Measurements from ENCODE around the gene MYLK4.
A peak's percentile ranks its signal among the peaks of the same experiment; 100 is the strongest.
"Not testable (repeated sequence)": the region's sequence is repeated elsewhere in the genome, so short reads cannot be mapped to it uniquely, and the experiment has no call there.

MYLK4 gene

GRCh38 chr6:2766767-2767656 is 16.3 kb upstream of the MYLK4 start:
- Mint-ChIP-seq H3K27ac (peak overlapping the region; percentile 82), H3K9me3 (no peaks in the 10 kb centered on the region), H3K36me3 (peaks cover 57% of the 10 kb centered on the region), H3K4me3 (peak overlapping the region; percentile 85), H3K4me1 (peaks cover 43% of the 10 kb centered on the region)
- DNase-seq (ENCODE audit: low spot score in 2 of 2) (no peak), ATAC-seq (no peak)

GRCh38 chr6:2765896-2766766 is 15.4 kb upstream of the MYLK4 start:
- DNase-seq (ENCODE audit: low spot score in 2 of 2): peak; percentile 40 to 75
- H3K4me3 Mint-ChIP-seq: peak overlapping the region; percentile 85

GRCh38 chr6:2765166-2765895 is 14.6 kb upstream of the MYLK4 start, which contains the start of gene WRNIP1:
Gene WRNIP1 (plus strand): TSS chr6:2765393. CDS start chr6:2765623, 230 bp downstream.
- DNase-seq (ENCODE audit: low spot score in 2 of 2): peak; percentile 90 to 96
- ATAC-seq: peak; percentile 95
- H3K27ac Mint-ChIP-seq: peak within 1 kb of the TSS; percentile 96
- H3K4me1 Mint-ChIP-seq: peaks cover 44% of the 10 kb centered on the region
- peak within 1 kb of the TSS; percentile 85 for H3K4me3 Mint-ChIP-seq
- no peaks in the 10 kb centered on the region for H3K9me3 Mint-ChIP-seq
- H3K36me3 Mint-ChIP-seq: peaks cover 40% of the 10 kb centered on the region

More at GRCh38 chr6:2765896-2766766, 15.4 kb upstream of the MYLK4 start:
- Mint-ChIP-seq H3K9me3 (no peaks in the 10 kb centered on the region), H3K36me3 (peaks cover 48% of the 10 kb centered on the region), H3K4me1 (peaks cover 43% of the 10 kb centered on the region), H3K27ac (peak overlapping the region; percentile 82)
- no peak for ATAC-seq

- peak; percentile 80 for ATAC-seq
- peak overlapping the region; percentile 96 for H3K27ac Mint-ChIP-seq
- peaks cover 38% of the 10 kb centered on the region for H3K4me1 Mint-ChIP-seq
- peak overlapping the region; percentile 85 for H3K4me3 Mint-ChIP-seq
- peak in 1 of 2 donors; percentile 26 for DNase-seq (ENCODE audit: low spot score in 2 of 2)
- H3K9me3 Mint-ChIP-seq: no peaks in the 10 kb centered on the region
- H3K36me3 Mint-ChIP-seq: peaks cover 34% of the 10 kb centered on the region
Observed at GRCh38 chr6:2764610-2765165, 14.0 kb upstream of the MYLK4 start.

DNA sequence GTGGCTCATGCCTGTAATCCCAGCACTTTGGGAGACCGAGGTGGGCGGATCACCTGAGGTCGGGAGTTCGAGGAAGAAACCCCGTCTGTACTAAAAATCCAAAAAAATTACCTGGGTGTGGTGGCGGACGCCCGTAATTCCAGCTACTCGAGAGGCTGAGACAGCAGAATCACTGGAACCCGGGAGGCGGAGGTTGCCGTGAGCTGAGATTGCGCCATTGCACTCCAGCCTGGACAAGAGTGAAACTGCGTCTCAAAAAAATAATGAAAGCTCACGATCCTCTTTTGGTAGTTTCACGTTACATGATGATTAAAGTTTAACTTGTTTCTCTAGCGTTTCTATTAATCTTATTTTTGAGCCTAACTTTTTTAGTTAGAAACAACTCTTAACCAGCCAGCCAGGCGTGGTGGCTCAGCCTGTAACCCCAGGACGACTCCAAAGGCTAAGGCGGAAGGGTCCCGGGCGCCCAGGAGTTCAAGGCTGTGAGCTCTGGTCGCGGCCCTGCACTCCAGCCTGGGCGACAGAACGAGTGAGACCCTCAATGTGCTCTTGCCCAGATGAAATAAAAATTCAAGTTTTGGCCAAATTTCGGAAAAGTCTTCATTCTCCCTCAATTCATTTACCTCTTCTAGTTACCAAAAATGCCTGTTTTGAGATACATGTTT is 13.3 kb upstream of the MYLK4 start:
- no peak for DNase-seq (ENCODE audit: low spot score in 2 of 2)
- peaks cover 27% of the 10 kb centered on the region for H3K36me3 Mint-ChIP-seq
- H3K4me3 Mint-ChIP-seq: peak overlapping the region; percentile 85
- peak overlapping the region; percentile 96 for H3K27ac Mint-ChIP-seq
- H3K4me1 Mint-ChIP-seq: peaks cover 36% of the 10 kb centered on the region
- no peak for ATAC-seq
- no peaks in the 10 kb centered on the region for H3K9me3 Mint-ChIP-seq

GRCh38 chr6:2763345-2763841 is 12.7 kb upstream of the MYLK4 start:
- no peak for DNase-seq (ENCODE audit: low spot score in 2 of 2)
- ATAC-seq: no peak
- peaks cover 21% of the 10 kb centered on the region for H3K36me3 Mint-ChIP-seq
- peak overlapping the region; percentile 85 for H3K4me3 Mint-ChIP-seq
- no peaks in the 10 kb centered on the region for H3K9me3 Mint-ChIP-seq
- H3K27ac Mint-ChIP-seq: peak overlapping the region; percentile 96
- peaks cover 31% of the 10 kb centered on the region for H3K4me1 Mint-ChIP-seq

GRCh38 chr6:2762868-2763267 is 12.1 kb upstream of the MYLK4 start:
- H3K27ac Mint-ChIP-seq; H3K9me3 Mint-ChIP-seq; ATAC-seq; H3K4me3 Mint-ChIP-seq; DNase-seq (ENCODE audit: low spot score in 2 of 2): not testable (repeated sequence)
- peaks cover 26% of the 10 kb centered on the region for H3K4me1 Mint-ChIP-seq
- peaks cover 15% of the 10 kb centered on the region for H3K36me3 Mint-ChIP-seq

GRCh38 chr6:2760882-2761842 is 10.4 kb upstream of the MYLK4 start:
- Mint-ChIP-seq H3K27ac (peak overlapping the region; percentile 41), H3K36me3 (peaks cover 13% of the 10 kb centered on the region), H3K4me3 (peak overlapping the region; percentile 56), H3K4me1 (peaks cover 14% of the 10 kb centered on the region), H3K9me3 (no peaks in the 10 kb centered on the region)
- DNase-seq (ENCODE audit: low spot score in 2 of 2) (no peak), ATAC-seq (peak; percentile 31)

DNA sequence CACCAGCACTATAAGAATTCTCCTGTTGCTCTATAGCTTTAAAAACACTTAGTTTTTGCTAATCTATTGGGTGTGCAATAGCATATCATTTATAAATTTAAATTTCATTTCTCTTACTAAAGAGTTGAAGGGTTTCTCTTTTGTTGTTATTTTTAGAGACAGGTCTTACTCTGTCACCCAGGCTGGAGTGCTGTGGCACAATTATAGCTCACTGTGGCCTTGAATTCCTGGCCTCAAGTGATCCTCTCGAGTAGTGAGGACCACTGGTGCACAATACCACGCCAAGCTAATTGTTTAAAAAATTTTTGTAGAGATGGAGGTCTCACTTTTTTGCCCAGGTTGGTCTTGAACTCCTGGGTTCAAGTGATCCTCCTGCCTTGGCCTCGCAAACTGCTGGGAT is 8.3 kb upstream of the MYLK4 start:
- peaks cover 5% of the 10 kb centered on the region for H3K4me1 Mint-ChIP-seq
- no peak overlapping the region for H3K4me3 Mint-ChIP-seq
- no peak for ATAC-seq
- no peak for DNase-seq (ENCODE audit: low spot score in 2 of 2)
- no peaks in the 10 kb centered on the region for H3K36me3 Mint-ChIP-seq
- no peaks in the 10 kb centered on the region for H3K9me3 Mint-ChIP-seq
- no peak overlapping the region for H3K27ac Mint-ChIP-seq

GRCh38 chr6:2756687-2757224 is 6.0 kb upstream of the MYLK4 start:
- DNase-seq (ENCODE audit: low spot score in 2 of 2) (no peak), ATAC-seq (no peak)
- no peak overlapping the region for H3K4me3 Mint-ChIP-seq
- peaks cover 5% of the 10 kb centered on the region for H3K4me1 Mint-ChIP-seq
- H3K27ac Mint-ChIP-seq: no peak overlapping the region
- H3K9me3 Mint-ChIP-seq: no peaks in the 10 kb centered on the region
- no peaks in the 10 kb centered on the region for H3K36me3 Mint-ChIP-seq

DNA sequence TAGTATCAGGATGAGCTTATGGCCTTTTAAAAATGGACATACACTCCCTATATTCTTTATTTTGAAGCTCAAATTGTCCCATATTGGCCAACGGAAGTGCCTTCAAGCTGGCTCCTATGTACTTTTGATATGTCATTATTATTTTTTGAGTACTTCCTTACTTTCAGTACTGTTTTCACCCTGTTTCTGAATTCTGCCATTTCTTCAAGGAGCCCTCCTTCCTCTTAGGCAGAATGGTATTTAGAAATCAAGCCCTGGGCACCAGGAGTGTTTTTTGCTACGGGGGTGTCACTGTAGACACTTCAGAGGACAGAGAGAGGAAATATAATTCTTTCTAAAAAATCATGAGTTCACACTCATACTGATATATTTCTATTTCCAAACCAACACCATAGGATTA is 5.5 kb upstream of the MYLK4 start:
- no peaks in the 10 kb centered on the region for H3K36me3 Mint-ChIP-seq
- no peak overlapping the region for H3K4me3 Mint-ChIP-seq
- H3K27ac Mint-ChIP-seq: no peak overlapping the region
- H3K4me1 Mint-ChIP-seq: peaks cover 5% of the 10 kb centered on the region
- ATAC-seq (no peak), DNase-seq (ENCODE audit: low spot score in 2 of 2) (no peak)
- no peaks in the 10 kb centered on the region for H3K9me3 Mint-ChIP-seq

- no peak overlapping the region for H3K4me3 Mint-ChIP-seq
Observed at GRCh38 chr6:2755456-2755855, 4.7 kb upstream of the MYLK4 start.

GRCh38 chr6:2754911-2755310 is 4.2 kb upstream of the MYLK4 start:
- Mint-ChIP-seq H3K4me1 (no peaks in the 10 kb centered on the region), H3K36me3 (no peaks in the 10 kb centered on the region), H3K9me3 (no peaks in the 10 kb centered on the region), H3K4me3 (no peak overlapping the region), H3K27ac (no peak overlapping the region)
- no peak for DNase-seq (ENCODE audit: low spot score in 2 of 2)
- no peak for ATAC-seq

More at GRCh38 chr6:2755456-2755855, 4.7 kb upstream of the MYLK4 start:
- H3K4me1 Mint-ChIP-seq: no peaks in the 10 kb centered on the region
- DNase-seq (ENCODE audit: low spot score in 2 of 2) (no peak), ATAC-seq (no peak)
- no peak overlapping the region for H3K27ac Mint-ChIP-seq
- no peaks in the 10 kb centered on the region for H3K9me3 Mint-ChIP-seq
- H3K36me3 Mint-ChIP-seq: no peaks in the 10 kb centered on the region

Measured in stimulated activated effector memory CD8-positive, alpha-beta T cell treated with anti-CD3 and anti-CD28 coated beads, Interleukin-12 subunit alpha, Interleukin-12 subunit beta, amount 100 ng/mL, for 72 hours (primary cell).